Measurements from ENCODE around the gene PRKCA. TPM values are rescaled to one million over a fixed set of nuclear protein-coding genes. Genes with fewer than 3 reads are reported as not detected.

Gene PRKCA
- total RNA-seq, 4 donors from 2014 or later, result 9.8 to 25.6 (median 12.2) TPM

DNA sequence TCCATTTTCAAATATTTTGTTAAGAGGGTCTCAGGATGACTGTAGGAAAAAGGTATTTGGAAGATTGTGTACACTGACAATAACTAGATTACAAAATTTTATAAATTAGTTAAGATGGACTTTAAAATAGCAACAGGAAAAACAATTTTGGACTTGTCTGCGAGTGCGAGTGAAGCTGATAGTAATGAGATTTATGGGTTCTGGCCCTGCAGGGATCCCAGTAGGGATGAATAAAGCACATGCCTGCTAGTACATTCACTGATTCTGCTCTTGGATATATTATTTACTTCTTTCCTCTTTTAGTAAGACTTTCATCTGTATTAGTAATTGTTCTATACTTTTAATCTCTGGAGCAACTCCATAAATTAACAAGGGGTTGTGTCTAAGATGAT lies 28.2 kb downstream of the PRKCA start:
- Histone ChIP-seq H3K4me1 (no peaks in the 10 kb centered on the region), H3K36me3 (no peaks in the 10 kb centered on the region), H3K4me3 (no peak overlapping the region), H3K9me3 (no peaks in the 10 kb centered on the region), H3K27ac (no peak overlapping the region), H3K27me3 (no peaks in the 10 kb centered on the region)
- DNase-seq (ENCODE audit: low spot score in 2 of 2), result no peak
- 51% methylated on average over 2 of the region's 2 CpGs for WGBS
- no peak for TF ChIP-seq POLR2A (IDR thresholded peaks at IDR 0.05)
- TF ChIP-seq, protein P1, sequence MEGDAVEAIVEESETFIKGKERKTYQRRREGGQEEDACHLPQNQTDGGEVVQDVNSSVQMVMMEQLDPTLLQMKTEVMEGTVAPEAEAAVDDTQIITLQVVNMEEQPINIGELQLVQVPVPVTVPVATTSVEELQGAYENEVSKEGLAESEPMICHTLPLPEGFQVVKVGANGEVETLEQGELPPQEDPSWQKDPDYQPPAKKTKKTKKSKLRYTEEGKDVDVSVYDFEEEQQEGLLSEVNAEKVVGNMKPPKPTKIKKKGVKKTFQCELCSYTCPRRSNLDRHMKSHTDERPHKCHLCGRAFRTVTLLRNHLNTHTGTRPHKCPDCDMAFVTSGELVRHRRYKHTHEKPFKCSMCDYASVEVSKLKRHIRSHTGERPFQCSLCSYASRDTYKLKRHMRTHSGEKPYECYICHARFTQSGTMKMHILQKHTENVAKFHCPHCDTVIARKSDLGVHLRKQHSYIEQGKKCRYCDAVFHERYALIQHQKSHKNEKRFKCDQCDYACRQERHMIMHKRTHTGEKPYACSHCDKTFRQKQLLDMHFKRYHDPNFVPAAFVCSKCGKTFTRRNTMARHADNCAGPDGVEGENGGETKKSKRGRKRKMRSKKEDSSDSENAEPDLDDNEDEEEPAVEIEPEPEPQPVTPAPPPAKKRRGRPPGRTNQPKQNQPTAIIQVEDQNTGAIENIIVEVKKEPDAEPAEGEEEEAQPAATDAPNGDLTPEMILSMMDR (IDR thresholded peaks at IDR 0.05), result no peak

DNA sequence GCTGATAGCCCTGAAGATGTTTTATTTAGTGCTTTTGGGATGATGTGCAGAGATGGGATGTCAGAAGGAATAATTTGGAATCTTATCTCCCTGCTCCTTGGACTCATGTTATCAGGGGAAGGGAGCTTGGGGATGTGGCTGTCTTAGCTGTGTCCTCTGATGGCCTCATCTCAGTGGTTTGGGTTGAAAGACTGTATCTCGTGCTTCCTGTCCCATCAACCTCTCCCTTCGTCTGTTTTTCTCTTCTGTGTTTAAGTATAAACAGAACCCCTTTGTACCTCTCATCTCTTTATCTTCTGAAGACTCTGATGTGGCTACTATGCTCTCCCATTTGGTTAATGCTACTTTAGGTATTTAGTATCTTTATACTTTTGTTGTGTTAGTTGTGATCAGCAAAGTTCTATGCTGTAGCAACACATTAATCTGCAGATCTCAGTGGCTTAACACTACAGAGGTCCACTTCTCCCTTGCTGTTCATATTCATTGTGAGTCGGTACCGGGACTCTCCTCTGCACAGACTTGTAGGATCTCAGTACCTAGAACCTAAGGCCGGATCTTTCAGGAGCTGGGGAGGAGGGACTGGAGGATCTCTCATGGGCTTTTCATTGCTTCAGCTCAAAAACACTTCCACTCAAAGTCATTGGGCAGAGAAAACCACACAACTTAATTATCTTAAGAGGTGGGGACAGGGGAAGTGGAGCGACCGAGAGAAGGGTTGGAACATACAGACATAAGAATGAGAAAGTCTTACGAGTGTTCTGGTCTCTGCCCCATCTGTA lies 28.8 kb downstream of the PRKCA start:
- 81% methylated on average over 8 of the region's 8 CpGs for WGBS
- H3K27ac ChIP-seq, result no peak overlapping the region
- no peaks in the 10 kb centered on the region for H3K4me1 ChIP-seq
- no peaks in the 10 kb centered on the region for H3K9me3 ChIP-seq
- H3K27me3 ChIP-seq, result no peaks in the 10 kb centered on the region
- no peak for TF ChIP-seq EP300 (IDR thresholded peaks at IDR 0.05)
- no peak for TF ChIP-seq POLR2AphosphoS5 (IDR thresholded peaks at IDR 0.05)
- TF ChIP-seq POLR2A (IDR thresholded peaks at IDR 0.05), result no peak
- TF ChIP-seq, protein P1 (IDR thresholded peaks at IDR 0.05), result no peak
- no peak overlapping the region for H3K4me3 ChIP-seq
- no peaks in the 10 kb centered on the region for H3K36me3 ChIP-seq
- DNase-seq (ENCODE audit: low spot score in 2 of 2), result no peak

DNA sequence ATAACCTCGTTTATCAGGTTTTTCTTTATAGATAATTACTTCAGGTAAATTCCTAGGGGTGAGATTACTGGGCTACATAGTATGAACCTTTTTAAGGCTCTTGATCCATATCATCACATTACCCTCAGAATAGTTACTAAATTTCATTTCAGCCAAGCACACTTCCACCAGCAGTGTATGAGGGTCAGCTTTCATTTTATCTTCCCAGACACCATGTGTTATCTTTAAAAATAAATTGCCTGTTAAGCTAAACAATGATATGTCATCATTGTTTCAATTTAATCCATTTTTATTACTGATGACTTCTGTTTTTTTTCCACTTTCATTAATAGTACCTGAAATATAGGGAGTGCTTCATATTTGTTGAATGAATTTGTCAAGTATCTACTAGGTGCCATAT lies 33.4 kb downstream of the PRKCA start:
- DNase-seq (ENCODE audit: low spot score in 2 of 2), result no peak
- H3K27me3 ChIP-seq, result no peaks in the 10 kb centered on the region
- H3K4me1 ChIP-seq, result no peaks in the 10 kb centered on the region
- WGBS, result 62% methylated on average over 1 of the region's 1 CpG
- H3K27ac ChIP-seq, result no peak overlapping the region
- no peaks in the 10 kb centered on the region for H3K9me3 ChIP-seq
- no peaks in the 10 kb centered on the region for H3K36me3 ChIP-seq
- H3K4me3 ChIP-seq, result no peak overlapping the region
- TF ChIP-seq EP300 (IDR thresholded peaks at IDR 0.05) (no peak), POLR2AphosphoS5 (IDR thresholded peaks at IDR 0.05) (no peak), POLR2A (IDR thresholded peaks at IDR 0.05) (no peak)
- TF ChIP-seq, protein P1 (IDR thresholded peaks at IDR 0.05), result no peak

DNA sequence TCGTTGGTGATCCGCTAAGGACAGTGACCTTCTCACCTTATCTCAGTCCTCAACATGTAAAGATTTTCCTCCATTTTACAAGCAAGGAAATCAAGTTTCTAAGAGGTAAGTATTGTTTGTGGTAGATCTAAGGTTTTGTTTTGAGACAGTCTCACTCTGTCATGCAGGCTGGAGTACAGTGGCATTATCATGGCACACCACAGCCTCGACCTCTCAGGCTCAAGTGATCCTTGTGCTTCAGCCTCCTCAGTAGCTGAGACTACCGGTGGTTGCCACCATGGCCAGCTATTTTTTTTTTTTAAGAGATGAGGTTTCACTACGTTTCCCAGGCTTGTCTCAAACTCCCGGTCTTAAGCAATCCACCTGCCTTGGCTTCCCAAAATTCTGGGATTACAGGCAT lies 34.9 kb downstream of the PRKCA start:
- 93% methylated on average over 6 of the region's 6 CpGs for WGBS
- no peaks in the 10 kb centered on the region for H3K36me3 ChIP-seq
- TF ChIP-seq POLR2AphosphoS5 (IDR thresholded peaks at IDR 0.05) (no peak), EP300 (IDR thresholded peaks at IDR 0.05) (no peak), POLR2A (IDR thresholded peaks at IDR 0.05) (no peak)
- TF ChIP-seq, protein P1 (IDR thresholded peaks at IDR 0.05), result no peak
- H3K4me1 ChIP-seq, result no peaks in the 10 kb centered on the region
- no peak for DNase-seq (ENCODE audit: low spot score in 2 of 2)
- no peak overlapping the region for H3K27ac ChIP-seq
- no peaks in the 10 kb centered on the region for H3K27me3 ChIP-seq
- no peak overlapping the region for H3K4me3 ChIP-seq
- H3K9me3 ChIP-seq, result no peaks in the 10 kb centered on the region

DNA sequence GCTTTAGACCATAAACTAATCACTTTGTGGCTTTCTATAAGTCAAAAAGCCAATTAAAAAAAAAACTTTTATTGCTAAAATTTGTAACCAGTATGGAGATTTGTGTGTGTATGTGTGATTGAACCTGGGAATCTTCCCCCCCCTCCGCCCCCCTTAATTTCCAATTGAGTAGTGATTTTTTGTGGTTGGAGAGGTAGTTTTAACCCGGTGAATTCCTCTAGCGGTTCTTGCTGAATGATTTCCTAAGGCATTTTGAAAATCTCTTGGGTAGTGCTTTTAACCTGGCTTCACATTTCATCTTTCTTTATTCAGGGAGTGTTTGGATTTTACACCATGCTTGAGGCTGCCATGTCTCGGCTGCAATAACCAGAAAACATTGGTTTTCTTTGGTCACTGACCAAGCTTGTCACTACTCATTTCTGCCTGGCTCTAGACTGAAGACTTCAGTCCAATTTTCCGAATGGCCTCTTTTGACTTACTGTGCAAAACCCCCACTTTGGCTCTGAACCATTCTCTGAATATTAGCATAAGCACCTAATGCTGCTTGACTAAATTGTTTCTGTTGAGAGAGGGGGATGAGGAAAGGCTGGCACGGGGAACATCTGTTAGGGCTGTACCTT lies 35.6 kb downstream of the PRKCA start:
- no peak overlapping the region for H3K4me3 ChIP-seq
- no peak for DNase-seq (ENCODE audit: low spot score in 2 of 2)
- no peaks in the 10 kb centered on the region for H3K27me3 ChIP-seq
- H3K9me3 ChIP-seq, result no peaks in the 10 kb centered on the region
- no peaks in the 10 kb centered on the region for H3K36me3 ChIP-seq
- no peak overlapping the region for H3K27ac ChIP-seq
- WGBS, result 68% methylated on average over 6 of the region's 6 CpGs
- TF ChIP-seq, protein P1 (IDR thresholded peaks at IDR 0.05), result no peak
- TF ChIP-seq POLR2A (IDR thresholded peaks at IDR 0.05) (no peak), POLR2AphosphoS5 (IDR thresholded peaks at IDR 0.05) (no peak), EP300 (IDR thresholded peaks at IDR 0.05) (no peak)
- no peaks in the 10 kb centered on the region for H3K4me1 ChIP-seq

Measured in suprapubic skin (tissue), 4 donors.